Smooth muscle cell (in vitro differentiated cells): ENCODE measurements around the gene SYT13. TPM values are rescaled to one million over a fixed set of nuclear protein-coding genes. Genes with fewer than 3 reads are reported as not detected.

ENCODE experiments used
- DNase-seq: peaks from one replicate; lab custom pipeline; 2025; ENCODE audit not compliant: unreplicated experiment; lab: John Stamatoyannopoulos, UW
- H2AFZ ChIP-seq: fragments of 200-600 bp; sonication (generic); 2 replicates; pipeline ENCODE4 v1.6.0; 2016; ENCODE audit warnings: antibody characterized with exemption, low read depth, mild to moderate bottlenecking
- H3F3A ChIP-seq: fragments of 200-600 bp; sonication (generic); 2 replicates; pipeline ENCODE4 v1.6.0; 2017; ENCODE audit warnings: antibody characterized with exemption, low read depth
- H3K27ac ChIP-seq: fragments of 200-600 bp; sonication (generic); 2 replicates; pipeline ENCODE4 v1.5.1; 2016; ENCODE audit warnings: low read depth, mild to moderate bottlenecking
- H3K27me3 ChIP-seq: fragments of 200-600 bp; sonication (generic); 2 replicates; pipeline ENCODE4 v1.6.1; 2016; ENCODE audit warnings: low read depth, mild to moderate bottlenecking
- H3K36me3 ChIP-seq: fragments of 200-600 bp; sonication (generic); 2 replicates; pipeline ENCODE4 v1.5.1; 2016; ENCODE audit warnings: low read depth
- H3K4me1 ChIP-seq: fragments of 200-600 bp; sonication (generic); 2 replicates; pipeline ENCODE4 v1.5.1; 2016; ENCODE audit warnings: low read depth
- H3K4me2 ChIP-seq: fragments of 200-600 bp; sonication (generic); 2 replicates; pipeline ENCODE4 v1.6.0; 2016; ENCODE audit warnings: mild to moderate bottlenecking
- H3K4me3 ChIP-seq: fragments of 200-600 bp; sonication (generic); 2 replicates; pipeline ENCODE4 v1.5.1; 2016; ENCODE audit warnings: mild to moderate bottlenecking
- H3K79me2 ChIP-seq: fragments of 200-600 bp; sonication (generic); 2 replicates; pipeline ENCODE4 v1.6.0; 2016; ENCODE audit warnings: low read depth, mild to moderate bottlenecking
- H3K9ac ChIP-seq: fragments of 200-600 bp; sonication (generic); 2 replicates; pipeline ENCODE4 v1.6.0; 2016; ENCODE audit warnings: low read depth
- H3K9me3 ChIP-seq: fragments of 200-600 bp; sonication (generic); replicated peaks from 2 replicates; pipeline ENCODE4 v1.5.1; 2016; ENCODE audit warnings: low read depth
- H4K20me1 ChIP-seq: fragments of 200-600 bp; sonication (generic); 2 replicates; pipeline ENCODE4 v1.6.0; 2016; ENCODE audit warnings: low read depth
- CTCF ChIP-seq: fragments of 200-600 bp; sonication (generic); IDR thresholded peaks from 2 replicates; pipeline ENCODE4 v1.5.1; 2017; ENCODE audit warnings: borderline replicate concordance, mild to moderate bottlenecking, antibody characterized with exemption; ENCODE audit not compliant: insufficient read depth, poor library complexity, severe bottlenecking
- WGBS: methylation state at CpG from one replicate; pipeline ENCODE4 v1.1.7; 2016; ENCODE audit warnings: low lambda C conversion rate; 5-methylcytosine and 5-hydroxymethylcytosine counted together
- polyA plus RNA-seq: library from polyadenylated mRNA; unstranded; fragments of >200 nt; fragmentation: Nextera tagmentation; extraction: Ambion mirVana; gene quantifications from 2 replicates; pipeline ENCODE4 v1.2.1, GENCODE V29; 2016
- total RNA-seq: library from RNA; depleted of rRNA; stranded (reverse); fragments of >200 nt; gene quantifications from 2 replicates; pipeline ENCODE4 v1.2.3, GENCODE V29; 2014

Gene SYT13
- total and polyA plus RNA-seq, 2 experiments from 2014 or later = 0.47 to 1.3 TPM

GRCh38 chr11:45246241-45246640 is 39.9 kb downstream of the SYT13 start:
- Histone ChIP-seq H4K20me1 (no peaks in the 10 kb centered on the region), H3K27ac (no peak overlapping the region), H3K79me2 (no peaks in the 10 kb centered on the region), H3K9me3 (no peaks in the 10 kb centered on the region), H3K27me3 (no peaks in the 10 kb centered on the region), H3F3A (no peaks in the 10 kb centered on the region), H3K36me3 (no peaks in the 10 kb centered on the region), H2AFZ (no peak overlapping the region), H3K4me3 (no peak overlapping the region), H3K4me2 (no peak overlapping the region), H3K4me1 (no peaks in the 10 kb centered on the region), H3K9ac (no peak overlapping the region)
- WGBS = 94% methylated on average over 8 of the region's 8 CpGs
- DNase-seq = no peak
- TF ChIP-seq CTCF = no peak

- Histone ChIP-seq H3K4me2 (no peak overlapping the region), H3K4me3 (no peak overlapping the region), H4K20me1 (no peaks in the 10 kb centered on the region), H3K4me1 (no peaks in the 10 kb centered on the region), H3F3A (no peaks in the 10 kb centered on the region), H3K9me3 (no peaks in the 10 kb centered on the region), H3K36me3 (no peaks in the 10 kb centered on the region), H3K79me2 (no peaks in the 10 kb centered on the region), H3K27ac (no peak overlapping the region), H2AFZ (no peak overlapping the region), H3K27me3 (no peaks in the 10 kb centered on the region), H3K9ac (no peak overlapping the region)
- 81% methylated on average over 8 of the region's 8 CpGs for WGBS
- TF ChIP-seq CTCF = no peak
- no peak for DNase-seq
Measured at GRCh38 chr11:45245218-45246045, 40.7 kb downstream of the SYT13 start.

- Histone ChIP-seq H3K9me3 (no peaks in the 10 kb centered on the region), H3K9ac (no peak overlapping the region), H2AFZ (no peak overlapping the region), H3K4me3 (no peak overlapping the region), H3K27ac (no peak overlapping the region), H3K4me1 (no peaks in the 10 kb centered on the region), H3K4me2 (no peak overlapping the region), H3K79me2 (no peaks in the 10 kb centered on the region), H4K20me1 (no peaks in the 10 kb centered on the region), H3K36me3 (no peaks in the 10 kb centered on the region), H3F3A (no peaks in the 10 kb centered on the region), H3K27me3 (no peaks in the 10 kb centered on the region)
- 87% methylated on average over 12 of the region's 12 CpGs for WGBS
- TF ChIP-seq CTCF = no peak
- DNase-seq = no peak
Measured at GRCh38 chr11:45243967-45244366, 42.2 kb downstream of the SYT13 start.

- 97% methylated on average over 1 of the region's 1 CpG for WGBS
- Histone ChIP-seq H3K27ac (no peak overlapping the region), H3K9me3 (no peaks in the 10 kb centered on the region)
Measured at GRCh38 chr11:45239733-45240132, 46.4 kb downstream of the SYT13 start.

More at GRCh38 chr11:45239733-45240132, 46.4 kb downstream of the SYT13 start:
- Histone ChIP-seq H3F3A (no peaks in the 10 kb centered on the region), H3K4me1 (no peaks in the 10 kb centered on the region), H3K36me3 (no peaks in the 10 kb centered on the region), H3K4me2 (no peak overlapping the region), H3K79me2 (no peaks in the 10 kb centered on the region), H3K4me3 (no peak overlapping the region), H3K9ac (no peak overlapping the region), H4K20me1 (no peaks in the 10 kb centered on the region), H3K27me3 (peaks cover 7% of the 10 kb centered on the region), H2AFZ (no peak overlapping the region)
- DNase-seq = no peak
- TF ChIP-seq CTCF = no peak
